NCI-H2196 treated with DMSO at 0.1 percent for 48 hours (cell line): ENCODE data around the gene TRIM8.

Experiments used
- DNase-seq: peaks from one replicate; lab custom pipeline; 2025; ENCODE audit not compliant: unreplicated experiment; lab: John Stamatoyannopoulos, UW

Gene TRIM8

GRCh38 chr10:102669206-102670064 is 25.2 kb downstream of the TRIM8 start:
- DNase-seq = no peak

- no peak for DNase-seq
Observed at GRCh38 chr10:102670065-102670670, 25.9 kb downstream of the TRIM8 start.

- DNase-seq = no peak
Observed at GRCh38 chr10:102670871-102671434, 26.7 kb downstream of the TRIM8 start.

GRCh38 chr10:102673236-102673818 is 29.0 kb downstream of the TRIM8 start:
- no peak for DNase-seq

- no peak for DNase-seq
Observed at GRCh38 chr10:102673819-102674511, 29.7 kb downstream of the TRIM8 start.

GRCh38 chr10:102674566-102674965 is 30.3 kb downstream of the TRIM8 start:
- DNase-seq = no peak

GRCh38 chr10:102675011-102675665 is 30.9 kb downstream of the TRIM8 start:
- no peak for DNase-seq

- DNase-seq = no peak
Observed at GRCh38 chr10:102675666-102676533, 31.6 kb downstream of the TRIM8 start.

- DNase-seq = no peak
Observed at GRCh38 chr10:102676534-102677315, 32.4 kb downstream of the TRIM8 start.

GRCh38 chr10:102677331-102678067 is 33.2 kb downstream of the TRIM8 start:
- DNase-seq = no peak

- DNase-seq = no peak
Observed at GRCh38 chr10:102678068-102678400, 33.8 kb downstream of the TRIM8 start.

GRCh38 chr10:102678842-102679289 is 34.6 kb downstream of the TRIM8 start:
- peak; percentile 44 for DNase-seq

GRCh38 chr10:102679596-102679995 is 35.3 kb downstream of the TRIM8 start:
- no peak for DNase-seq

GRCh38 chr10:102681696-102682095 is 37.4 kb downstream of the TRIM8 start:
- no peak for DNase-seq

- DNase-seq = no peak
Observed at GRCh38 chr10:102682416-102682815, 38.1 kb downstream of the TRIM8 start.

- no peak for DNase-seq
Observed at GRCh38 chr10:102682981-102683380, 38.7 kb downstream of the TRIM8 start.

GRCh38 chr10:102683736-102684135 is 39.5 kb downstream of the TRIM8 start:
- no peak for DNase-seq
